Kidney (tissue), 14 donors: ENCODE measurements around the gene RAC3. TPM values are rescaled to one million over a fixed set of nuclear protein-coding genes. Genes with fewer than 3 reads are reported as not detected.

Experiments used
- DNase-seq, 5 donors: peaks; one replicate each; pipeline ENCODE4 v3.0.0-alpha.2; 2013 to 2020
- FAIRE-seq: peaks from 2 replicates; lab custom pipeline; 2012; peaks lifted over from hg19 to GRCh38; lab: Jason Lieb, UNC
- H3K27ac ChIP-seq, 2 donors: one replicate each; pipeline ENCODE4 v1.7.0; 2013; ENCODE audit warnings: low read depth in 2 of 2, low read length in 2 of 2, inconsistent platforms in 1 of 2
- H3K27me3 ChIP-seq: one replicate; pipeline ENCODE4 v1.7.1; 2013; ENCODE audit warnings: low read length, inconsistent platforms; ENCODE audit not compliant: control insufficient read depth, insufficient read depth
- H3K36me3 ChIP-seq, 3 donors: one replicate each; pipeline versions ENCODE4 v1.7.0 to v1.7.1; 2013; ENCODE audit warnings: low read length in 3 of 3, control low read depth in 1 of 3, inconsistent platforms in 1 of 3; ENCODE audit not compliant: insufficient read depth in 3 of 3, control insufficient read depth in 2 of 3
- H3K4me1 ChIP-seq, 3 donors: one replicate each; pipeline versions ENCODE4 v1.7.0 to v1.7.1; 2013; ENCODE audit warnings: low read length in 3 of 3, inconsistent platforms in 1 of 3, low read depth in 1 of 3; ENCODE audit not compliant: control insufficient read depth in 2 of 3, insufficient read depth in 2 of 3
- H3K4me3 ChIP-seq, 3 donors: one replicate each; pipeline versions ENCODE4 v1.7.0 to v1.8.1; 2013; ENCODE audit warnings: low read length in 3 of 3, control low read depth in 1 of 3, inconsistent platforms in 1 of 3
- H3K9ac ChIP-seq, 3 donors: one replicate each; pipeline versions ENCODE4 v1.7.0 to v1.7.1; 2013; ENCODE audit warnings: low read length in 3 of 3, control low read depth in 1 of 3, inconsistent platforms in 1 of 3
- H3K9me3 ChIP-seq, 3 donors: one replicate each; pipeline versions ENCODE4 v1.7.0 to v1.7.1; 2013; ENCODE audit warnings: low read length in 3 of 3, control low read depth in 1 of 3, inconsistent platforms in 1 of 3; ENCODE audit not compliant: control insufficient read depth in 2 of 3, insufficient read depth in 1 of 3
- CTCF ChIP-seq: IDR thresholded peaks from 3 replicates; pipeline ENCODE4 v1.5.1; 2012; ENCODE audit warnings: mild to moderate bottlenecking, moderate library complexity, borderline replicate concordance; ENCODE audit not compliant: insufficient read depth; ENCODE audit errors: extremely low read depth
- intact Hi-C: fragments of 100-400 bp; cut with DNase I; formaldehyde crosslinking; loops from one replicate; pipeline ENCODE4 v1.11.1; 2022
- polyA plus RNA-seq: library from polyadenylated mRNA; stranded (reverse); fragments of 350-450 nt; fragmentation: Illumina TruSeq; extraction: RNeasy Lipid Tissue Mini Kit (QIAGEN cat#74804); gene quantifications from one replicate; pipeline ENCODE4 v1.2.3, GENCODE V29; 2014; ENCODE audit warnings: low read depth, low replicate concordance; ENCODE audit not compliant: insufficient read depth
- total RNA-seq: library from RNA; stranded (reverse); fragmentation: NEBNext Ultra II Directional; extraction: Animal tissue kit (Norgen Biotek cat#: 25700); gene quantifications from one replicate; pipeline ENCODE4 v1.2.1, GENCODE V29; 2021
- donor health status: control.
- donor health status: control.
- donor health status: control.
- donor health status: control.
- donor health status: control.
- donor health status: DM: yes; HTN: yes; CAD: no.
- donor health status: Normal renal cell carcinoma (clear cell type).

Gene RAC3
- total and polyA plus RNA-seq, 2 donors from 2014 or later: 2.6 to 13.1 TPM

DNA sequence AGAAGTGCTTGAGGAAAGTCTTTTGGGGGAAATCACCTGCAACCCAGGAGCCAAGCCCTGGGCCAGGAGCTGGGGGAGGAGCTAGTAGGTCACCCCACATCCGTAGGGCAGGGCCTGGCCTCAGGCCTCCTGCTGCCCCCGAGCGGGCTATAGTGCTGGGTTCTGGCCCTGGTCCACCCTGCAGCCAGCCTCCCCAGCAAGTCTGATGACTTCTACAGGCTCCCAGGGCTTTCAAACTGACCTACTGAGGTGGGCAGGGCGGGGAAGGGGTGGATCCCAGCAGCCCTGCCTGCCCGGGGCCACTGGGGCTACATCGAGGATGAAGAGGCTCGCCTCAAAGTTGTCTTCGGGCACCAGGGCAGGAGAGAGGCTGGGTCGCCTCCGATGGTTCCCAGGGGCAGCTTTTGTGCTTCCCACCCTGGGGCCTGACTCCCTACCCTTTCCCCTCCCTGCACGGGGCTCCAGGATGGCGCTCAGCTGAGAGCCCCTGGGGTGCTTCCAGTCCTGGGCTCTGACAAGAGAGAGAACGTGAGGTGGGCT, 13.8 kb upstream of the RAC3 start:
- H3K4me1 ChIP-seq: peaks cover 0 to 15% (median 6%) of the 10 kb centered on the region in 3 donors
- no peaks in the 10 kb centered on the region for H3K36me3 ChIP-seq
- no peak overlapping the region for H3K4me3 ChIP-seq
- intact Hi-C loops: loop anchor here (10.0 kb wide), 1 partner anchor 53 kb away; the partner anchor contains the start of gene NOTUM
- TF ChIP-seq CTCF: no peak
- DNase-seq (no peak), FAIRE-seq (no peak)
- H3K27ac ChIP-seq: no peak overlapping the region
- H3K9ac ChIP-seq: no peak overlapping the region
- no peaks in the 10 kb centered on the region for H3K9me3 ChIP-seq
- no peaks in the 10 kb centered on the region for H3K27me3 ChIP-seq

GRCh38 chr17:82018152-82018988, 13.1 kb upstream of the RAC3 start:
- intact Hi-C loops: loop anchor here (10.0 kb wide), 1 partner anchor 54 kb away; the partner anchor contains the start of gene NOTUM
- Histone ChIP-seq H3K27me3 (no peaks in the 10 kb centered on the region), H3K9me3 (no peaks in the 10 kb centered on the region), H3K4me3 (no peak overlapping the region), H3K4me1 (peaks cover 0 to 15% (median 6%) of the 10 kb centered on the region in 3 donors), H3K9ac (no peak overlapping the region), H3K27ac (no peak overlapping the region), H3K36me3 (no peaks in the 10 kb centered on the region)
- no peak for TF ChIP-seq CTCF
- DNase-seq (peak in 3 of 5 donors; percentile 85 to 89 (median 88)), FAIRE-seq (no peak)

DNA sequence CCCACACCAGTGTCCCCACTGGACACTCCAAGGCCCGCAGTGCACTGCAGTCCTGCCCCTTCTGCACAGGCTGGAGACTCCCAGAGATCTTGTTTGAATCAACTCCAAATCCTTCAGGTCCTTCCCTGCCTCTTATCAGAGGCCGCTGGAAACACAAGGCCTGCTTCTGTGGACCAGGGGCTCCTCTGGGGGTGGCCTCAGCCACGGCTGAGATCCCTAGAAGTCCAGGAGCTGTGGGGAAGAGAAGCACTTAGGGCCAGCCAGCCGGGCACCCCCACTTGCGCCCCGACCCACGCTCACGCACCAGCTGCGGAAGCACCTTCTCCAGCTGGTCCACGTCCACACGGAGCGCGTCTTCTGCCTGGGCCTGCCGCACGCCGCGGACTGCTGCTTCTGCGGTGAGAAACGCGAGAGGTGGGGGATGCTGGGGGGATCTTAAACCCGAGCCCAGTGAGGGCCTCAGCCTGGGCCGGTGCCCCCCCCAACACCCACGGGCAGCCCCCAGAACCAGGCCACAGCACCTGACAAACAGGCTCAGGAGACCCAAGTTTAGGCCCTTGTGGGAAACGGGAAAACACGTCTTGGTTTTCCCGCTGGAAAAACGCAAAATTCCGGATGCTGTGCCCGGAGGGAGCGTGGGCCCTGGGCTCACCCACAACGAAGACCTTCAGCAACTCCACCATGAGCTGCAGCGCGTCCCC, 12.3 kb upstream of the RAC3 start:
- FAIRE-seq (no peak), DNase-seq (no peak)
- no peak for TF ChIP-seq CTCF
- Histone ChIP-seq H3K9me3 (no peaks in the 10 kb centered on the region), H3K9ac (no peak overlapping the region), H3K4me1 (peaks cover 0 to 21% (median 6%) of the 10 kb centered on the region in 3 donors), H3K27me3 (no peaks in the 10 kb centered on the region), H3K4me3 (no peak overlapping the region), H3K27ac (no peak overlapping the region), H3K36me3 (no peaks in the 10 kb centered on the region)
- intact Hi-C loops: loop anchor here (10.0 kb wide), 1 partner anchor 54 kb away; the partner anchor contains the start of gene NOTUM
